Fibroblast of the conjunctiva (primary cell): ENCODE measurements around the gene TRDN.

Experiments used
- DNase-seq: peaks from one replicate; pipeline ENCODE4 v3.0.0-alpha.2; 2010; ENCODE audit warnings: low read depth

The TRDN gene, protein sequence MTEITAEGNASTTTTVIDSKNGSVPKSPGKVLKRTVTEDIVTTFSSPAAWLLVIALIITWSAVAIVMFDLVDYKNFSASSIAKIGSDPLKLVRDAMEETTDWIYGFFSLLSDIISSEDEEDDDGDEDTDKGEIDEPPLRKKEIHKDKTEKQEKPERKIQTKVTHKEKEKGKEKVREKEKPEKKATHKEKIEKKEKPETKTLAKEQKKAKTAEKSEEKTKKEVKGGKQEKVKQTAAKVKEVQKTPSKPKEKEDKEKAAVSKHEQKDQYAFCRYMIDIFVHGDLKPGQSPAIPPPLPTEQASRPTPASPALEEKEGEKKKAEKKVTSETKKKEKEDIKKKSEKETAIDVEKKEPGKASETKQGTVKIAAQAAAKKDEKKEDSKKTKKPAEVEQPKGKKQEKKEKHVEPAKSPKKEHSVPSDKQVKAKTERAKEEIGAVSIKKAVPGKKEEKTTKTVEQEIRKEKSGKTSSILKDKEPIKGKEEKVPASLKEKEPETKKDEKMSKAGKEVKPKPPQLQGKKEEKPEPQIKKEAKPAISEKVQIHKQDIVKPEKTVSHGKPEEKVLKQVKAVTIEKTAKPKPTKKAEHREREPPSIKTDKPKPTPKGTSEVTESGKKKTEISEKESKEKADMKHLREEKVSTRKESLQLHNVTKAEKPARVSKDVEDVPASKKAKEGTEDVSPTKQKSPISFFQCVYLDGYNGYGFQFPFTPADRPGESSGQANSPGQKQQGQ

DNA sequence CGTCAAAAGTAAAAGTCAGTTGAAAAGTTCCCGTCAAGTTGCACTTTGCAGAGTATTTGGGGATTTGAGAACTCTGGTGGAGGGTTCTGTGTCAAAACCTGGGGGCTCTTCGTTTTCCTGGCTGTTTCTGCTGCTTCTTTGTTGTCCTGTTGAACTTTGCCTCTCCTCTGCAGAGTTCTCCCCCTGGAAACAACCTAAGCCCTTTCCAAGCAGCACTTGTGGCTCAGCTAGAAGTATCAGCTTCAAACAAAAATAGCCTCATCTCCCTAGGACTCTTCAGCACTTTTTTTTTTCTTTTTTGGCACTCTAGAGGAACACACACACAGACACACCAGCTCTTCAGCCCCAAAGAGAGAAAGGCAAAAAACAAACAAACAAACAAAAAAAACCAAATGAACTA, at the start of gene TRDN:
Gene TRDN (minus strand): TSS at position 169 of the 400 bp plus-strand sequence. CDS start 175 bp downstream, outside the sequence.
- no peak for DNase-seq

DNA sequence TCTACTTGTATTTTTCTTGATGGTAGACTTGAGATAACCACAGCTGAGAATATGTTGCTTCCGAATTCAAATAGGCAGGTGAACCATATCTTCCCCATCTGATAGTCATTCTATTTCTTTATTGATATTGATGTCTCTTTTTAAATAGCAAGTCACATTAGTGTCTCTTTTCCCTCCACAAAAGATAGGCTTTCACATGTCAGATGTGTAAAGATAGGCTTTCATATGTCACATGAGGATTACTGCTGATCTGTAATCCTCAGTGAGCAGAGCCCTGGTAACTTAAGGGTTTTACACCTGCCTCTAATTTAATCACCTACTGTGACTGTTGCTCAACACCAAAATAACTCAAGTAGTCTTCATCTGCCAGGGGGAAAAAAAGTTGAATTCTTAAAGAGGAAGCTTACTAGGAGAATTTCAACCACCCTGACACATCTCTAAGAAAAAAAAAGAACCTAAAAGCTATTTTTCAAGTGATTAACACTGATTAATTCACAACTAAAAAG, 45.3 kb upstream of the TRDN start:
- no peak for DNase-seq

DNA sequence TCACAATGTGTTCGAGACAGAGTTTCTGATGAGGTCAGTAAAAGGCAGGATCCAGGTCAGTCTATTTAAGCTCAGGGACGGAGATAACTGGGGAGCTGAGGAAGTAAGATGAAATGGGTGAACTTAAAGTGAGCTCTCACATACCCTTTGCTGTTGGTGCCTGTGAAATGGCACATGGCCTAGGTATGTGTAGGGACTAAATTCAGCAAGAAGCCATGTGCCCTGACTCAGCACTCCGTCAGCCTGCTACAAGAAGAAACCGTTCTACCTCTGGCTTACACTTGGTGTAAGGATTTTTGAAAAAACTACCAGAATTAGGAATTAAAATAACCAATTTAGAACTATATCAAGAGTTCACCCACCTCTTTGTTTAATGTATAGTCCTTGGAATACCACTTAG, 41.1 kb upstream of the TRDN start:
- no peak for DNase-seq

DNA sequence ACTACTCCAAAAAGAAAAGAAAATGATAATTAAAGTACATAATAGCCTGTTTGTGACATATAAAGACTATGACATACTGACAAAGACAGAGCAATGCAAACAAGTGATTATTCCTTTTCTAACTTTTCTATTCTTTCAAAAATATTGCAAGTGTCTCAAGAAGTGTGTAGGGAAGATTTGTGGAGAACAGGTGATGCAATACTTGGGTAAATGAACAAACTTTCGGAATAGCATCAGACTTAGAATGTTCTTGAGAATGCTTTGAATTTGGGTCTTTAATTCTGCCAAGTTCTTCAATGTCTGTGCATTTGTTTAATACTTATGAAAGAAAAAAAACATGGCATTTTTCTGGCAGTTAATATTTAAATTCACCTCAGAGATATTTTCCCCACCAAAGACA, 40.0 kb upstream of the TRDN start:
- no peak for DNase-seq

DNA sequence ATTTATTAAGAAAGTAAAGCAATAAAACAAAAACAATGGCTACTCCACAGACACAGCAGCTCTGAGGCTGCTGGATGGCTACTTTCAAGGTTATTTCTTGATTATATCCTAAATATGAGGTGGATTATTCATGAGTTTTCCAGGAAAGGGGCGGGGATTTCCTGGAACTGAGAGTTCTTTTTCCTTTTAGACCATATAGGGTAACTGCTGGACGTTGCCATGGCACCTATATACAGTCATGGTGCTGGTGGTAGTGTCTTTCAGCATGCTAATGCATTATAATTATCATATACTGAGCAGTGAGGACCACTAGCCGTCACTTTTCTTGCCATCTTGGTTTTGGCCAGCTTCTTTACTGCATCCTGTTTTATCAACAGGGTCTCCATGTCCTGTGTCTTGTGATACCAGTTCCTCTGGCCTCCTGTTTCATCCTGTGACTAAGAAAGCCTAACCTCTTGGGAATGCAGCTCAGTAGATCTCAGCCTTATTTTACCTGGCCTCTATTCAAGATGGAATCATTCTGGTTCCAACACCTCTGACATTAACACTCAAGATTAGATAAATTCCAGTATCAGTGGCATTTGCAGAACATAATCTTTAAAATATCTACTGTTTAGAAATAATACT, 32.3 kb upstream of the TRDN start:
- DNase-seq, result no peak

DNA sequence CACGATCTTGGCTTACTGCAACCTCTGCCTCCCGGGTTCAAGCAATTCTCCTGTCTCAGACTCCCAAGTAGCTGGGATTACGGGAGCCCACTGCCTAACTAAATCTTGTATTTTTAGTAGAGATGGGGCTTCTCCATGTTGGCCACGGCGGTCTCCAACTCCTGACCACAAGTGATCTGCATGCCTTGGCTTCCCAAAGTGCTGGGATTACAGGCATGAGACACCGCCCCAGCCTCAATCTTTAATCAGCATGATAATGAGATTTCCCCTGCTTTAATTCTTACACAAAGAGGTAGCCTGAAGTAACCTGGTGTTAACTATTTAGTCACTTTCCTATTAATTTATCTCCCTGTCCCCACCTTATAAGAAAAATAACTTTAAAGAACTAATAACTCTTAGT, 31.3 kb upstream of the TRDN start:
- DNase-seq, result no peak

DNA sequence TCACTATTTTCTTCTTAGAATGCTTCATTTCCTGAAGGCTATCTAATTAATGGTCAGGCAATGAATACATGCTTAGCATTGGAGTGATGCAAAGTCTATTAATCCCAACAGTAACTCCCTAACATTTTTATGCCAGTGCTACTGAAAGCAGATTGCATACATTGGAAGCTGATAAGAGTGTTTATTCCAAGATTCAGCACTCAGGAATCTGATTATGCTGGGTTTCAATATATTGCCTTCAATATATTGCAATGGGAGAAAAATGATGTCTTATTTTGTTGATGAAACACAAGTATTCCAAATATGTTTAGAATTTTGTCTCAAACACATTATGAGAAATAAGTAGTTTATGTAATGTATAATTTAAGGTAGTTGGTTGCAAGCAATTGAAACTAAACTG, 26.7 kb upstream of the TRDN start:
- DNase-seq, result no peak

DNA sequence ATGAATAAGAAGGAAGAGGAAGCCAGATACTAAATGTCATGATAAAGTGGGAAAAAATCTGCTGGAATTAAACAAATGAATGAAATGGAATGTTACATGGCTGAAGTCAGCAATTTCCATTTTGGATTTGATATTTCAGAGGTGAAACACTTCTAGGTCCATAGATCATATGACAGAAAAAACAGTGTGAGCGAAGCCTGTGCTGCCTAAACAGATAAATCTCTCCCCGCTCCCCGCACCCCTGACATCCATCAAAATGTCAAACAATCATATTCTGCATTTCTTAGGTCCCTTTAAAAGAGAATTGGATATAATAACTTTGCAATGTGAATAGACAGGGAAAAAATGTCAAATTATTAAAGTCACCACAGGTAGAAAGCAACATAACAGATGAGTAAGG, 26.0 kb upstream of the TRDN start:
- no peak for DNase-seq

DNA sequence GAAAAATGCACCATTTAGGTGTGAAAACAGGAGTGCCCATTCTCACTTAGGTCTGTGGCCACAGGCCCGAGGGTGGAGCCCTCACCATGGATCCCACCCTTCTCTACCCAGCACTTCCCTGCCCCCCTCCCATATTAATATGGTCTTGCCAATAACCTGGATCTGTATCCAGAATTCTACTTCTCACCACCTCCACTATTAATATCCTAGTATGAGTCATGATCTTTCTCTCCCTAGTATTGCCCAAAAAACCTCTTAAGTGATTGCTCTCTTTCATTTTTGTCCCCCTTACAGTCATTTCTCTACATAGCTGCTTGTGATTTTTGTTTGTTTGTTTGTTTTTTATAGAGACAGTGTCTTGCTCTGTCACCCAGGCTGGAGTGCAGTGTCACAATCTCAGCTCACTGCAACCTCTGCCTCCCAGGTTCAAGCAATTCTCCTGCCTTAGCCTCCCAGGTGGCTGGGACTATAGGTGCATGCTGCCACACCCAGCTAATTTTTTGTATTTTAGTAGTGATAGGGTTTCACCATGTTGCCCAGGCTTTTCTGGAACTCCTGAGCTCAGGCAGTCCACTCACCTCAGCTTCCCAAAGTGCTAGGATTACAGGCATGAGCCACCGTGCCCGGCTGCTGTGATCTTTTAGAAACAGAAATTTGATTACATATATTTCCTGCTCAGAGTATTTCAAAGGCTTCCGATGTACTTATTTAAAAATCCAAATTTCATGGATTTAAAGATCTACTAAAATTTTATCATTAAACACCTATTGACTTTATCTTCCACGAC, 24.5 kb upstream of the TRDN start:
- no peak for DNase-seq

DNA sequence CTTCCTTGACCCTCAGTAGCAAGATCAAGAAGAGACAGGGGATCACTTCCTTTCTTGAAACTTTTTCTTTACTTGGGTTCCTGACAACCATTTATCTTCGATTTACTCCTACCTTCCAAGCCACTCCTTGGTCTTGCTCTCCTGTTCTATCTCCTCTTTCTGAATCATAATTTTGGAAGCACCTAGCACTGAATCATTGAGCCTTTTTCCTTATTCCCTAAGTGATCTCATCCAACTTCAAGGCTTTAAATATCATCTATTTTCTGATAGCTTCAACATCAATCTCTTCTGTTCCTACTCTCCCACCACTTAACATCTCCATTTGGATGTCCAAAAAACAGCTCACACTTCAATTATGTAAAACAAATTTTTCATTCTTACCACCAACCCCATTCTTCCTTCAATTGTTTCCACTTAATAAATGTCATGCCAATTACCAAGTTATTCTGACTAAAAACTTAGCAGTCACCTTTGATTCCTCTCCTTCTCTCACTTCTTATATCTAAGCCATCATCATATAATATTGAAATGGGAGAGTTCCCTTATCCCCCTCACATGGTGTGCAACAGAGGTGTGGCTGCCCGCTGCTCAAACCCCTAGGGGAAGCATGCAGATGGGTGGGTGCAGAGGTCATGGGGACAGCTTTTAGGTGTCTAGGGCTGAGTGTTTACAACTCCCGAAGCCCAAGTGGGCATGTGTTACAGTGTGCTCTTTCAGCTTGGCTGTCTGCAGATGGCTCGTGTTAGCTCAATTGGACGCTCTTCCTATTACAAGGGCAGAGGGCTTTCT, 23.4 kb upstream of the TRDN start:
- DNase-seq, result no peak

DNA sequence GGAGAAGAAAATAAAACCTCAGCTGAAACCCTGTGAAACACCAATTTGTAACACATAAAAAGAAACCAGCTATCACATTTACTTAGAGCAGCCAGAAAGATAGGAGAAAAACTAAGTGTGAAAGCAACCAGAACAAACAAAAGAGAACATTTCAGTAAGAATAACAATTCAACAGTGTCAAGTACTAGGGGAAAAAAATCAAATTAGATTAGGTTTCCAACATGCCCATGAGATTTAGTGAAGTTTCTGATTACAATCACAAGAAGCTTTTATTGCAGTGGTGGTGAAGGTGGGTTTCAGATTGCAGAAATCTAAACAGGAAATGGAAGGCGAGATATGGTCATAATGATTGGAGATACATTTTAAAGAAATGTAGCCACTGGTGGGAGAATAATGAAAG, 22.1 kb upstream of the TRDN start:
- DNase-seq, result no peak

DNA sequence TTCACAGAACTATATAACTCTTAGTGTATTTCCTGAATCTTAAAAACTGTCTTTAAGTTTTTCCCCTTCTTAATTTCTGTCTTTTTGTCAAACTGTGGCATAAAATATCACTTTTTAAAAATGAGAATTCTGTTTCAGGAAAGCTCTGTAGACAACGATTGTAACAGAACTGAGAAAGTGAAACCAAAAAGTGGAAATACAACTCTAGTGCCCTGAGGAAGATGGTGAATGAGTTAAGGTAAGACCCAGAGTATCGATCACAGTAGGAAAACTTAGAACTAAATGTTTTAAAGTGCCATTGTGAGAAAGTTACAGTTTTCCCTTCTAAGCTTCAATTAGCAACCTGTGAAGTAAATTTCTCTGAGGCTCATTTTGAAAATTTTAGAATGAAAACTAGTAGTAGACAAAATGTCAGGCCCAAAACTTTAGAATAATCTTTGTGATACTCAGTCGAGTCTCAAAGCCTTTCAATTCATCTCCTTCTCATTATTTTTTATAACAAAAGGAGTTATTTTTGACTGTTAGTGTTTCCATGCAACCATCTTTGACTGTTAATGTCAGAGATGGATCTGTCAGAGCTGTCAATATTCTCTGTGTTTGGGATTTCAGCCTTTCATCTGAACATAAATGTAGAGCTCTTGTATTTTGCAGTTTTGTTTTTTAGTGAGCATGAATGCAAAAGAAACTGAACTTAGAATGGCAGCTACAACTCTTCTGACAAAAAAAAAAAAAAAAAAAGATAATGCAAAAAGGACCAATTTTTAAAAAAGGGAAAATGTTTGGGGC, 19.0 kb upstream of the TRDN start:
- no peak for DNase-seq

DNA sequence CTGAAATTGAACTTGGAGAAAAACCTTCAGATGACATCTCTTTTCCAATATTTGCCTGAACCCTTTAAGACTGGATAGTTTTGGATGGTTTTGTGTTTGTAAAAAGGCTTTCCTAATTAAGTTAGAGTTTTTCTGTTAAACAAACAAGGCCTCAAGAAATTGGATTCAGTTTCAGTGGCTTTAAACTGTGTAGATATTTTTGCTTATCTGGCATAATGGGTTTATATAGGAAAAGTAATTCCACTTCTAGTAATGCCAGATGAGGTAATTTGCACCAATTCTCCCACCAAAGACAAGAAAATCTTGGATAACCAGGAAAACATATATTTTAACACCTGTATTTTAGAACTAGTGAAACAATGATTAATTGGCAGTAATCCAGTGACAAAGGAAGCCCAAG, 12.0 kb upstream of the TRDN start:
- no peak for DNase-seq

DNA sequence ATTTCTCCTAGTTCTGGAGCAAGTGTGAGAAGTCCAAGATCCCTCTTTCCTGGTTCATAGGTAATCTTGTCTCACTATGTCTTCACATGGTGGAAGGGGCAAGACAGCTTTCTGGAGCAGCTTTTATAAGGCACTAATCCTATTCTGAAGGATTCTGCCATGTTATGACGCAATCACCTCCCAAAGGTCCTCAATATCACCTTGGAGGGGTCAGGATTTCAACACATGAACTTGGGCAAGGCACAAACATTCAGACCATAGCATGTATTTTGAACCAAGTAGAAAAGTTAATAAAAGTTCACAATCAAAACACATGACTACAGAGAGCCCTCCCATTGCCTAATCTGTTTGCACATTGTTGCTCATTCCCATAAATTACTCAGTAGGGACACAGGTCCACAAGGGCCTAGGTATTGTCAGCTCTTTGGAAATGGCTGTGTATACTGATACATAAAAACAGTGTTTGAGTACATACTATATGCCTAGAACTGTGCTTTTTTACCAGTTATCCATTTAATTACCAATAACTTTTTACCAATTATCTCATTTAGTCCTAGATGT, 11.3 kb upstream of the TRDN start:
- no peak for DNase-seq

DNA sequence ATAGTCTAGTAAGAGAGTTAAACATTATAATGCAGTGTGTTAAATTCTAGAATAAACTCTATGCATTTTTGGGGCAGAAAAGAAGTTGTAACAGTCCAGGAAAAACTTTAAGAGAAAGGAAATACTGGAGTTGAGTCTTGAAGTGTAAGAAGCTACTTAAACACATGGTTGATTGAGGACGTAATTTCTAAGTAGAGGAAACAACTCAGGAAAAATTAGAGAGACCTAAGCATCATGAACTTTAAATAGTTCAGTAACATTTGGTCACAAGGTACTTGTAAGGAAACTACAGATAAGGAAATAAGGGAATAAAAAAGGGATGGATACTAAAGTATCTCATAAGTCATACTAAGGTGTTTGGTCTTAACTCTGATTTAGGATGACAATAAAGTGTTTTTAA, 4.7 kb upstream of the TRDN start:
- DNase-seq, result no peak

DNA sequence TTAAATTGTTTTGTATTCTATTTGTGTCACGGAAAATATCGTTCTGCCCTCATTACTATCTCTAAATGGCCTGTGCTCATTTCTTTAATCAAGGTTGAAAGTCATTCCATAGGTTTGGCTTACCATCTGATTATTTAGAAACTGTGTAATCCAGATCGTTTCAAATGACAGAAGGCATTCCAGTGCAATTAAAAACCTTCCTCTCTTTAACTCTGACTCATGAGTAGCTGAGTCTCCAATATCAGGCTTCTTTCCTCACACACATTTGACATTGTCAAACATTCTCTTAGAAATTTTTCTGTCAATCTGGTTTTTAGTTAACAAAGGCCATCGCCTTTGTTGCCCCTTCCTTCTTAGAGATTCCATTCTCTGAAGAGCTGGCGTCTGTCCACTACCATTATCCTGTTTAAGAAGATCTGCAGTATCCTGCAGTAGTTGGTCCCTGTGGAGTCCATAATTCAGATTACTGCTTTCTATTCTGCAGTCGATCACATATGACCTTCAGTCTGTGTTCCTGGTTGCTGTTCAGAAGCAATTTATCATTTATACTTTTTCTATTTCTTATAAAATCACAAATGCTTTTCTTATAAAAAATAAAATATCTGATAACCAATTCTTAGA, 3.9 kb upstream of the TRDN start:
- no peak for DNase-seq

DNA sequence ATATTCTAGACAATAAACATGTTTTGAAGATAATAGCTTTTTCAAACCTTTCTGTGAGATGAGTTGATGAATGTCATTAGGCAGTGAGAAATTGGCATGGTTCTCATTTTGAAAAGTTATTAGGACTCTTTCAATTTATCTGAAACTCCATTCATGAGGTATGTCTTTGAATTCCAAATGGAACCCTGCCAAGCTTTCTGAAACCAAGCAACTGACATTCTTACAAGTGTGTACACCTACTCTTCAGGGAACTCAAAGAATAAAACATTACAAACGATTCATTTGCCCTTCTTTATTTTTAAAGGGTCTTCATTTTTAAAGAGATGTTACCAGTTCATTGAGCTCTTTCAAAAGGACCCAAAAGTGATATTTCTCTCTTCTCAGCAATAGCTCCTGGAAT, 2.1 kb upstream of the TRDN start:
- no peak for DNase-seq

DNA sequence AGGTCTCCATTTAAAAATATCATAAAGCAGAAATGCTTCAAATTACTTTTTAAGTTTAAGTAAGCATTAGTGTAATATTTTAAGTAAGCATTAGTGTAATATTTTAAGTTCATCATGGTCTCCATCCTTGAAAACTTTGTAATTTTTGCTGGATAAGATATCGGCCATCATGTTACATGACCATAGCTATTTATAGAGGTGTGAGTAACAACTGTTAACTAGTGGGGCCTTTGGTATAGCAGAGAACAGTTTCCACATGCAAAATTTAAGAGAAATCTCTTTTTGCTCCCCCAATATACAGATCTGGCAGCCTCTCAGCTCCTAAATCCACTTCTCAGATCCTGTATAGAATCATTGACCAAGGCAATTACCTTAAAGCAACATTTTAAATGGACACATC, 468 bp downstream of the TRDN start:
- no peak for DNase-seq

DNA sequence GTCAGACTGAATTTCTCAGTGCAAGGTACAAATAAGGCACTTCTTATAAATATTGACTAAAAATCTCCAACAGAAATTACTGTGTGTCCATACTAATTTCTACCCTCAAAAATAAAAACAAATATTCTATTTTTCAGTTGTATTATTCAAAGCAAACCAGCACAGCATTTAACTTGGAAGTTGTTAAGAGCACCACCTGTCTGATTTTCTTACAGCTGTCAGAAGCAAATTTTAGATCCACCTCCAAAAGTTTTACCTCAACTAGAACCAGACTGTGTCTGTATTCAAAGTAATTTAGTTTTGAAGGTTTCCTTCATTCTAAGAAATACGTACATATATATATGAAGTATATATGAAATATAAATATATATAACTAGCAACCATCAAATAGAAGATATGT, 1.2 kb downstream of the TRDN start:
- DNase-seq, result no peak

DNA sequence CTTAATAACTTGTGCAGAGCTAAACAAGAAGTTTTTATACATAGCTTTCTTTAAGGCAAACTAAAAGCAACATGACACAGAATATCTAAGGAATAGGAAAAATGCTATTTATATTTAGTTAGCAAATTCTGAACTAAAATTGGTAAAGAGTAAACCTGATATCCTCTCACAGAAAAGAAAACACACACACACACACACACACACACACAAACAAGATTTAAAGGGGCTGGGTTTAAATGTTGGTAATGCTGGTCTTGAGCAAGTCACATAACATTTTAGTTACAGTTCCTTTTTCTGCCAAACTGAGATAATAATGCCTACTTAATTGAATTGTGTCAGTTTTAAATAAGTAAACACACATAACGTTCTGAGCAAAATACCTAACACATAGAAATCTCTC, 1.6 kb downstream of the TRDN start:
- DNase-seq, result no peak
